ENCODE data around the gene A3GALT2. TPM values are rescaled to one million over a fixed set of nuclear protein-coding genes. Genes with fewer than 3 reads are reported as not detected.

Gene A3GALT2
- polyA plus RNA-seq (2012; rRNA removed), result 0.07 TPM in 1 of 2 replicates, not detected in the other
- polyA plus RNA-seq (2012; cell fraction: cytosol; rRNA removed), result 0.03 TPM in 1 of 2 replicates, not detected in the other
- 0.60 and 0.71 TPM in 2 replicates for polyA plus RNA-seq (2012; cell fraction: nucleus; rRNA removed)

- H3F3A ChIP-seq (replicated peaks; ENCODE audit: insufficient read depth), result peaks cover 22% of the 10 kb centered on the region
- ChIA-PET CTCF (interaction anchor here (0.7 to 2.2 kb wide), 6 partner anchors 10 to 151 kb away, joined by 3 to 7 read pairs (median 4); no protein-coding TSS in a partner anchor), POLR2A (interaction anchor here (0.7 to 1.4 kb wide), 4 partner anchors 8 to 139 kb away, joined by 3 to 4 read pairs (median 4); partner anchors contain the start of gene TRIM62)
- H2AFZ ChIP-seq (ENCODE audit: low read depth), result no peak within 1 kb of the TSS
- H4K20me1 ChIP-seq (ENCODE audit: insufficient read depth), result peaks cover 22% of the 10 kb centered on the region
- 73% methylated on average over 7 of the region's 8 CpGs for WGBS (ENCODE audit: low lambda C conversion rate)
- 0 out of 4 replicates have a peak, but pooled peaks cover 0 to 4% of the 10 kb centered on the region in 2 experiments for H3K4me1 ChIP-seq (ENCODE audit: control insufficient read depth in 1 of 2, insufficient read depth in 2 of 2, low read depth in 1 of 2, low read length in 1 of 2)
- H3K27me3 ChIP-seq (ENCODE audit: insufficient read depth), result no peaks in the 10 kb centered on the region
- DNase-seq, result no peak
- no peaks in the 10 kb centered on the region for H3K79me2 ChIP-seq (ENCODE audit: insufficient read depth)
- no peaks in the 10 kb centered on the region for H3K9me3 ChIP-seq
- TF ChIP-seq FOSL2 (IDR thresholded peaks at IDR 0.05; ENCODE audit: borderline replicate concordance, low read depth), result no peak
- TF ChIP-seq NRF1 (IDR thresholded peaks at IDR 0.05; ENCODE audit: low read depth, low read length), result no peak
- TF ChIP-seq PBX3 (IDR thresholded peaks at IDR 0.05), result no peak
- no peak for TF ChIP-seq EP300 (IDR thresholded peaks at IDR 0.05; ENCODE audit: borderline replicate concordance in 1 of 2, low read depth in 1 of 2, low read length in 1 of 2)
- TF ChIP-seq ZBTB33 (IDR thresholded peaks at IDR 0.05; ENCODE audit: borderline replicate concordance, low read depth), result no peak
- no peak for TF ChIP-seq GABPA (IDR thresholded peaks at IDR 0.05; ENCODE audit: low read depth)
- no peak for TF ChIP-seq RCOR1 (IDR thresholded peaks at IDR 0.05; ENCODE audit: low read length)
- no peak for TF ChIP-seq MXI1 (IDR thresholded peaks at IDR 0.05; ENCODE audit: low read depth, low read length)
- TF ChIP-seq IRF3 (IDR thresholded peaks at IDR 0.05; ENCODE audit: low read depth, low read length), result no peak
- TF ChIP-seq GATA2 (CRISPR knock-in tag; IDR thresholded peaks at IDR 0.05), result no peak
- no peak for TF ChIP-seq SIN3A (IDR thresholded peaks at IDR 0.05; ENCODE audit: borderline replicate concordance, low read depth, low read length)
- TF ChIP-seq FOXM1 (IDR thresholded peaks at IDR 0.05; ENCODE audit: low read depth), result no peak
- no peak for TF ChIP-seq FOXJ3 (CRISPR knock-in tag; IDR thresholded peaks at IDR 0.05)
- TF ChIP-seq RAD21 (IDR thresholded peaks at IDR 0.05; ENCODE audit: low read length), result no peak
- TF ChIP-seq RXRA (IDR thresholded peaks at IDR 0.05; ENCODE audit: borderline replicate concordance, low read depth), result no peak
- no peak for TF ChIP-seq MAX (IDR thresholded peaks at IDR 0.05; ENCODE audit: low read depth)
- TF ChIP-seq MEF2A (IDR thresholded peaks at IDR 0.05; ENCODE audit: borderline replicate concordance, low read depth), result no peak
- TF ChIP-seq ELF1 (IDR thresholded peaks at IDR 0.05), result no peak
- H3K9ac ChIP-seq, result no peak within 1 kb of the TSS
- H3K27ac ChIP-seq (ENCODE audit: low read depth in 2 of 2, low read length in 1 of 2), result no peak within 1 kb of the TSS
- H3K4me3 ChIP-seq (ENCODE audit: low read depth in 2 of 2, low read length in 1 of 2), result no peak within 1 kb of the TSS
- no peaks in the 10 kb centered on the region for H3K9me2 ChIP-seq
- H3K4me2 ChIP-seq, result no peak within 1 kb of the TSS
- peaks cover 39 to 44% of the 10 kb centered on the region in 2 experiments for H3K36me3 ChIP-seq (replicated peaks in 1 of 2; ENCODE audit: control insufficient read depth in 1 of 2, insufficient read depth in 2 of 2, low read length in 1 of 2)
Measured at GRCh38 chr1:33320619-33321165, at the start of gene A3GALT2. A3GALT2 (minus strand) TSS chr1:33321098; CDS start chr1:33321098, 0 bp downstream.

Data from SK-N-SH (cell line).